GM20000 (cell line): ENCODE measurements around the gene IDH1.
"Not testable (repeated sequence)": the region's sequence is repeated elsewhere in the genome, so short reads cannot be mapped to it uniquely, and the experiment has no call there.

Source experiments
- DNase-seq: peaks from one replicate; pipeline ENCODE4 v3.0.0; 2012; ENCODE audit warnings: low spot score
- TF ChIP-seq, protein P1 (sequence below): IDR thresholded peaks from 2 replicates; pipeline ENCODE4 v1.5.1; 2012; ENCODE audit warnings: mild to moderate bottlenecking, control low read depth; ENCODE audit errors: extremely low read depth, missing control alignments

Gene IDH1

DNA sequence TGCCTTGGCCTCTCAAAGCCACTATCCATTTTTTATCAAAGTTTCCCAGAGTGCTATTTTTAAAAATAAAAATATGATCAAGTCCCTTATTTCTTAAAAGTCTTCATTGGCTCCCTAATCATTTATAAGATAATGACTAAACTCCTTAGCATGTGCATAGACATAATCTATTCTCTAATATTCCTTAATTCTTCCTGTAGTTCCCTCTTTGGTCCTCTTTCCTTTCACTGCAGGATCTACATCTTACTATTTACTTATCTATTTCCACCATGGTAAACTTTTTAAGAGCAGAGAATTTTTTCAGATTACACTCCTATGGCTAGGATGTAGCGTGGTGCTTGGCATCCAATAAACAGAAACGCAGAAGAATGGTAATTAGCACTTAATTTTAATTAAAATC lies 19.0 kb downstream of the IDH1 start:
- TF ChIP-seq, protein P1, sequence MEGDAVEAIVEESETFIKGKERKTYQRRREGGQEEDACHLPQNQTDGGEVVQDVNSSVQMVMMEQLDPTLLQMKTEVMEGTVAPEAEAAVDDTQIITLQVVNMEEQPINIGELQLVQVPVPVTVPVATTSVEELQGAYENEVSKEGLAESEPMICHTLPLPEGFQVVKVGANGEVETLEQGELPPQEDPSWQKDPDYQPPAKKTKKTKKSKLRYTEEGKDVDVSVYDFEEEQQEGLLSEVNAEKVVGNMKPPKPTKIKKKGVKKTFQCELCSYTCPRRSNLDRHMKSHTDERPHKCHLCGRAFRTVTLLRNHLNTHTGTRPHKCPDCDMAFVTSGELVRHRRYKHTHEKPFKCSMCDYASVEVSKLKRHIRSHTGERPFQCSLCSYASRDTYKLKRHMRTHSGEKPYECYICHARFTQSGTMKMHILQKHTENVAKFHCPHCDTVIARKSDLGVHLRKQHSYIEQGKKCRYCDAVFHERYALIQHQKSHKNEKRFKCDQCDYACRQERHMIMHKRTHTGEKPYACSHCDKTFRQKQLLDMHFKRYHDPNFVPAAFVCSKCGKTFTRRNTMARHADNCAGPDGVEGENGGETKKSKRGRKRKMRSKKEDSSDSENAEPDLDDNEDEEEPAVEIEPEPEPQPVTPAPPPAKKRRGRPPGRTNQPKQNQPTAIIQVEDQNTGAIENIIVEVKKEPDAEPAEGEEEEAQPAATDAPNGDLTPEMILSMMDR = no peak
- DNase-seq = no peak

DNA sequence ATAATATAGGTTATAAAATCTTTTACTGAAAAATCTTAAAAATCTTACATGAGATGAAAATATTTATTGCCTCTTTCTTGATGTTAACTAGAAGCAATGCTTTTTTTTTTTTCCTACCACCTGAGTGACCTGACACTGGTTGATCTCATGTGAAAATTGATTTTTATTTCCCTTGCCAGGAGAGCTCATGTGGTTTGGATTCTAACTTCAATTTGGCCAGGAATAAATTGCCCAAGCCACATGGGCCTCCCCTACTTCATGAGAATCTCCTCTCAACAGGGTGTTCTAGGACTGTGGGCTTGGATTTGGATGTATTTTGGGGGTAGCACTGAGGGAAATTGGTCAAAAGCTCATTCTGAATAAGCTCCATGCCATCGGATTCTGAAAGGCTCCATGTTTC lies 20.1 kb downstream of the IDH1 start:
- TF ChIP-seq, protein P1 = no peak
- DNase-seq = no peak

DNA sequence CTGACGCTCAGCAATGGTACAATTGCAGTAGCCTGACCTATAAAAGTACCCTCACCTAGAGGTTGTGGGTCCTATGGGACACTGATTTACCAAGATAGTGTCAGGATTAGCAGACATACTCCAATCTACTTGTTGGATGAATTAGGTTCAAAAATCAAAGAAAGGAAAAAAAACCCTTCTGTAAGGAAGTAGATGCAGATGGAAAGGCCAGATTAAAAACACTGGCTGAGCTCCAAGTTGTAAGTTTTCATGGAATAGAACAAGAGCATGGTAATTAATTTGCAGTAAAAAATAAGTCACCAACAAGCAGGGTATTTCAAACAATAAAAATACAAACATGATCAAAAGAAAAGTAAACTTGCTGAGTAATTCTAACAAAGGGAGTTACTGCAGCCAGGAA lies 26.4 kb downstream of the IDH1 start:
- no peak for DNase-seq
- TF ChIP-seq, protein P1 = no peak

DNA sequence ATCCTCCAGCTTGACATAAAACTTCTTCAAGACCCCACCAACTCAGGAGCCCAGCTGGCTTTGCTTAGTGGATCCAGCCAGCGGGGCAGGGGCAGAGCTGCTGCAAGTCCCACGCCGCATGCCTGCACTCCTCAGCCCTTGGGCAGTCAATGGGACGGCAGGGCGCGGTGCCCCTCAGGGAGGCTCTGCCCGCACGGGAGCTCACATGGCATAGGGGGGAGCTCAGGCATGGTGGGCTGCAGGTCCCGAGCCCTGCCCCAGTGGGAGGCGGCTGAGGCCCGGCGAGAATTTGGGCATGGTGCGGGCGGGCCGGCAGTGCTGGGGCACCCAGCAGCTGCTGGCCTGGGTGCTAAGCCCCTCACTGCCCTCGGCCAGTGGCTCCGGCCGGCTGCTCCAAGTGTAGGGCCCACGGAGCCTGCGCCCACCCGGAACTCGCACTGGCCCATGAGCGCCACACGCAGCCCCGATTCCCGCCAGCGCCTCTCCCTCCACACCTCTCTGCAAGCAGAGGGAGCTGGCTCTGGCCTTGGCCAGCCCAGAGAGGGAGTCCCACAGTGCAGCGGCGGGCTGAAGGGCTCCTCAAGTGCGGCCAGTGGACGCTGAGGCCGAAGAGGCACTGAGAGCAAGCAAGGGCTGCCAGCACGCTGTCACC lies 27.2 kb downstream of the IDH1 start:
- TF ChIP-seq, protein P1 = no peak
- DNase-seq = no peak

DNA sequence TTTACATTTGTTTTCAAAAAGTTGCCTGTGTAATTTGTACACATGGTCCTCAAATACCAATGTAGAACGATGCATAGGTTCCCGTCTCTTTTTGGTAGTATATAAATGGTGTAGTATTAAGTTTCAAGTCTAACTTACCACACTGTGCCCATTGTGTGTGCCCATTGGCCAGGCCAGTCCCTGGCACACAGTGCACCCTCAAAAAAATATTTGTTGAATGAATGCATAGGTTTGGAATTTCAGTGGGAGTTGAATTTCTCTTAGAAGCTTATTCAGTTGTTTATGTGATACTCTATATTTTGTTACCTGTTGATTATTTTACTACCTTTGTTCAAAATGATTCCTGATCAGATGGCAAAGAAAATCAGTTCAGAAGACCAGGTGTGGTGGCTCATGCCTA lies 30.1 kb downstream of the IDH1 start:
- TF ChIP-seq, protein P1 = no peak
- DNase-seq = no peak

DNA sequence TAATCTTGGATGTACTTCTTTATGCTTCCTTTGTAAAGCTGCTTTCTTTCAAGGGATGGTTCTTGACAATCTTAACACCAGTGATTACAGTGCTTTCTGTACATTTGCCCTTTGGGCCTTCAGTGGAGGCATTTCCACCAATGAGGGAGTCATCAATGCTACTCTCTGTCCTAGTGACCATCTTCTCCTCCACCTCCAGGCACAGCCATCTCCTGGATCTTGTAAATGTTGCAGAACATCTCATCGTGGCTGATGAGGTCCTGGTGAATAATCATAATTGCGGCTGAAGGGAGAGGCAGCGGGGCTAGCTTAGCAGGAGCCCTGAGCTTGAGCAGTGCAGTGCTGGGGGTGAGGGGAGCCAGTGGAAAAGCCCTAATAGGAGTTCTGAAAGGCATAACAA lies 32.5 kb downstream of the IDH1 start:
- DNase-seq = no peak
- TF ChIP-seq, protein P1 = no peak

DNA sequence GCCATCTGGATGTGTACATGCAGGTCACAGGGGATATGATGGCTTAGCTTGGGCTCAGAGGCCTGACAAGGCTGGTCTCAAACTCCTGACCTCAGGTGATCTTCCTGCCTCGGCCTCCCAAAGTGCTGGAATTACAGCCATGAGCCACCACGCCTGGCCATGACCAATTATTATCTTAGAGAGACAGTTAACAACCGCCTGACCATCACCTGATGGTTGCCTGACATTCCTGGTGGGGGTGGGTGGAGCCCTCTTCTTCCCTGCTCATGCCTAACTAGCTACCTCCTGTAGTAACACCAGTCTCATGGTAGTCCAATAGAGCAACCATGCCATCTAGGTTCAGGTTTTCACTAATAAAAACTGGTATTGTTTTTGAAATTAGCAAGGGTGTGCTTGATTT lies 33.0 kb downstream of the IDH1 start:
- not testable (repeated sequence) for DNase-seq

DNA sequence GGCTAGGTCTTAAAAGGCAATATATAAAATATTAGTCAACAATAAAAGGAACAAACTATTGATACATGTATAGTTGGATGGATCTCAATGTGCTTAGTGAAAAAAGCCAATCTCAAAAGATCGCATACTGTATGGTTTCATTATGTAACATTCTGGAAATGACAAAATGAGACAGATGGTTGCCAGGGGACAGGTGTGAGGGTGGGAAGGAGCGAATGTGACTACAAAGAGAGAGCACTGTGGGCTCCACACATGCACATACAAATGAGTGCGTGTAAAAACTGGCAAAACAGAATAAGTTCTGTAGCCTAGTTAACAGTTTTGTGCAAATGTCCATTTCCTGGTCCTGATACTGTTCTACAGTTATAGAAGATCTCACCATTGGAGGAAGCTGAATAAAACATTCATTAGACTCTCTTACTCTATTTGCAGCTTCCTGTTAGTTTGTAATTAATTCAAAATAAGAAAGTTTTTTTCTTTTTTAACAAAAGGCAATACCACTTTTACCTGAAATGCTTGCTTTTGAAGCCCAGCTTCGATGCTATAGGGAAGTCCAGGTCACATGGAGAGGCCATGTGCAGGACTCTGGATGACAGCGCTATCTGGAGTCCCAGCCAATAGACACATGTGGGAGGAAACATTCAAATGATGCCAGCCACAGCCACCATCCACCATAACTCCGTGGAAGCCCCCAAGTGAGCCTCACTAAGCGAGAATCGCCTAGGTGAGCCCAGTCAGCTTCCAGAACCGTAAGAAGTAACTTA lies 44.0 kb downstream of the IDH1 start:
- TF ChIP-seq, protein P1 = no peak
- no peak for DNase-seq
